ENCODE measurements around the gene CDH15. TPM values are rescaled to one million over a fixed set of nuclear protein-coding genes. Genes with fewer than 3 reads are reported as not detected.
A peak's percentile ranks its signal among the peaks of the same experiment; 100 is the strongest.

The CDH15 gene
- total and polyA plus RNA-seq, 2 of the 13 experiments (the other 11 are each of a cell fraction or from before 2014, with no cell fraction given) = 0.74 to 2.2 TPM

- TF ChIP-seq HNRNPK (IDR thresholded peaks at IDR 0.05; ENCODE audit: low read depth, low read length, poor library complexity, severe bottlenecking) (peak; percentile 49), ARNT2 (CRISPR knock-in tag; IDR thresholded peaks at IDR 0.05; ENCODE audit: low read depth) (0 out of 2 replicates have a peak, but pooled peaks have one; percentile 40), FOXK2 (IDR thresholded peaks at IDR 0.05) (no peak), ZNF530 (CRISPR knock-in tag; IDR thresholded peaks at IDR 0.05; ENCODE audit: low read depth) (0 out of 2 replicates have a peak, but pooled peaks have one; percentile 51), PAXIP1 (CRISPR knock-in tag; conservative IDR thresholded peaks at IDR 0.05) (0 out of 2 replicates have a peak, but pooled peaks have one; percentile 17), PCBP1 (IDR thresholded peaks at IDR 0.05; ENCODE audit: borderline replicate concordance, low read depth, low read length) (no peak), MYNN (CRISPR knock-in tag; IDR thresholded peaks at IDR 0.05; ENCODE audit: low read depth) (no peak), SYNCRIP (IDR thresholded peaks at IDR 0.05; ENCODE audit: insufficient read depth, low read depth, low read length) (no peak), ZNF629 (CRISPR knock-in tag; conservative IDR thresholded peaks at IDR 0.05) (no peak), SAP130 (CRISPR knock-in tag; IDR thresholded peaks at IDR 0.05; ENCODE audit: low read depth) (peak; percentile 75; the same call in 1 of the 2 replicates), ZNF670 (CRISPR knock-in tag; IDR thresholded peaks at IDR 0.05; ENCODE audit: borderline replicate concordance) (no peak), HINFP (CRISPR knock-in tag; IDR thresholded peaks at IDR 0.05; ENCODE audit: low read depth) (peak; percentile 70; the same call in 1 of the 2 replicates), BATF2 (CRISPR knock-in tag; IDR thresholded peaks at IDR 0.05) (0 out of 2 replicates have a peak, but pooled peaks have one; percentile 64), ZNF17 (CRISPR knock-in tag; IDR thresholded peaks at IDR 0.05) (no peak), ZBTB33 (CRISPR knock-in tag; IDR thresholded peaks at IDR 0.05) (no peak; the same call in 1 of the 2 replicates), KDM4B (CRISPR knock-in tag; IDR thresholded peaks at IDR 0.05) (no peak), FOXA3 (CRISPR knock-in tag; IDR thresholded peaks at IDR 0.05) (no peak), DMAP1 (CRISPR knock-in tag; IDR thresholded peaks at IDR 0.05) (no peak; the same call in 1 of the 2 replicates), SSRP1 (CRISPR knock-in tag; IDR thresholded peaks at IDR 0.05) (no peak), ZKSCAN8 (CRISPR knock-in tag; IDR thresholded peaks at IDR 0.05; ENCODE audit: borderline replicate concordance) (no peak), TBX2 (CRISPR knock-in tag; IDR thresholded peaks at IDR 0.05; ENCODE audit: borderline replicate concordance) (no peak), SAFB2 (CRISPR knock-in tag; IDR thresholded peaks at IDR 0.05; ENCODE audit: borderline replicate concordance, low read depth) (0 out of 2 replicates have a peak, but pooled peaks have one; percentile 16)
Measured at GRCh38 chr16:89191033-89191900, 19.7 kb downstream of the CDH15 start (continued).
